Suprapubic skin (tissue), 4 donors: ENCODE results near the gene PARN. TPM values are rescaled to one million over a fixed set of nuclear protein-coding genes. Genes with fewer than 3 reads are reported as not detected.
"Not testable (repeated sequence)": the region's sequence is repeated elsewhere in the genome, so short reads cannot be mapped to it uniquely, and the experiment has no call there.

Source experiments
- DNase-seq, 2 donors: peaks; one replicate each; pipeline ENCODE4 v3.0.0-alpha.2; 2019; ENCODE audit warnings: low spot score in 2 of 2
- H3K27ac ChIP-seq: fragments of 200-600 bp; sonication (generic); one replicate; pipeline ENCODE4 v1.5.1; 2019
- H3K27me3 ChIP-seq: fragments of 200-600 bp; sonication (generic); one replicate; pipeline ENCODE4 v1.5.1; 2019
- H3K36me3 ChIP-seq: fragments of 200-600 bp; sonication (generic); one replicate; pipeline ENCODE4 v1.5.1; 2019
- H3K4me1 ChIP-seq: fragments of 200-600 bp; sonication (generic); one replicate; pipeline ENCODE4 v1.5.1; 2019
- H3K4me3 ChIP-seq: fragments of 200-600 bp; sonication (generic); one replicate; pipeline ENCODE4 v1.5.1; 2019; ENCODE audit warnings: mild to moderate bottlenecking
- H3K9me3 ChIP-seq: fragments of 200-600 bp; sonication (generic); one replicate; pipeline ENCODE4 v1.5.1; 2019
- CTCF ChIP-seq, 2 donors: fragments of 200-600 bp in 1 of 2; fragments of 450-650 bp in 1 of 2; sonication (generic) in 1 of 2; IDR thresholded peaks; one replicate each; pipeline ENCODE4 v1.5.1; 2016 to 2019; ENCODE audit warnings: antibody characterized with exemption in 2 of 2, mild to moderate bottlenecking in 1 of 2, moderate library complexity in 1 of 2
- EP300 ChIP-seq: sonication (generic); formaldehyde crosslinking; IDR thresholded peaks from one replicate; pipeline ENCODE4 v1.6.1; 2017; ENCODE audit warnings: antibody characterized with exemption
- POLR2A ChIP-seq, 2 donors: fragments of 450-650 bp; IDR thresholded peaks; one replicate each; pipeline ENCODE4 v1.6.1; 2017; ENCODE audit warnings: antibody characterized with exemption in 2 of 2, mild to moderate bottlenecking in 2 of 2, moderate library complexity in 2 of 2
- POLR2AphosphoS5 ChIP-seq, 3 donors: sonication (generic); formaldehyde crosslinking; IDR thresholded peaks; one replicate each; pipeline ENCODE4 v1.6.1; 2017; ENCODE audit warnings: antibody characterized with exemption in 3 of 3
- WGBS: methylation state at CpG from one replicate; pipeline ENCODE4 v1.1.5; 2018; 5-methylcytosine and 5-hydroxymethylcytosine counted together
- total RNA-seq, 4 donors: library from RNA; depleted of rRNA; stranded (reverse); fragments of >200 nt; gene quantifications; one replicate each; pipeline ENCODE4 v1.1.0, GENCODE V29; 2016

The PARN gene
- total RNA-seq, 4 donors from 2014 or later, result 33.7 to 44.6 (median 37.1) TPM

- Histone ChIP-seq H3K36me3 (peaks cover 100% of the 10 kb centered on the region), H3K9me3 (no peaks in the 10 kb centered on the region), H3K27ac (no peak overlapping the region), H3K27me3 (no peaks in the 10 kb centered on the region), H3K4me3 (no peak overlapping the region), H3K4me1 (no peaks in the 10 kb centered on the region)
- TF ChIP-seq EP300 (no peak), CTCF (IDR thresholded peaks at IDR 0.05) (no peak), POLR2AphosphoS5 (IDR thresholded peaks at IDR 0.05) (no peak), POLR2A (IDR thresholded peaks at IDR 0.05) (no peak)
- 96% methylated on average over 2 of the region's 2 CpGs for WGBS
- DNase-seq, result no peak
Observed at GRCh38 chr16:14579266-14579665, 50.8 kb downstream of the PARN start.

DNA sequence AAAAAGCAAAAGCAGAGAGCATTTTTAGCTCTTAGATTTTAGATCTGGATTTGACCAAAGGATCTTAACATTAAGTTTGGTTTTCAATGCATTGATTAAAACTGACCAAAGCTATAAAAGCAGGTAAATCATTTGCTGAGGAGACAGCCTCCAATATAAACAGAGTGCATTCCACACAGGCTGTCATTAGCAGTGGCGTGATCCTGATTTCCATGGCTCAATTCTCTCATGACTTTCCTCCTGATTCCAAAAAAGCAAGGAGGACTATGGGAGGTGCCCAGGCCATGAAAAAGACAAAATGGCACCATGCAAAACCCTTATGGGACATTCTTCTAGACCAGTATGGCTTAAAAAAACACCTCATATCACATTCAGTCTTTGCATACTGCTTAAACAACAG is 53.5 kb downstream of the PARN start:
- H3K9me3 ChIP-seq, result no peaks in the 10 kb centered on the region
- H3K4me1 ChIP-seq, result no peaks in the 10 kb centered on the region
- no peak for DNase-seq
- 100% methylated on average over 1 of the region's 1 CpG for WGBS
- H3K27ac ChIP-seq, result no peak overlapping the region
- peaks cover 80% of the 10 kb centered on the region for H3K36me3 ChIP-seq
- TF ChIP-seq EP300 (no peak), POLR2A (IDR thresholded peaks at IDR 0.05) (no peak), CTCF (IDR thresholded peaks at IDR 0.05) (no peak), POLR2AphosphoS5 (IDR thresholded peaks at IDR 0.05) (no peak)
- no peaks in the 10 kb centered on the region for H3K27me3 ChIP-seq
- no peak overlapping the region for H3K4me3 ChIP-seq

- Histone ChIP-seq H3K4me1 (no peaks in the 10 kb centered on the region), H3K36me3 (peaks cover 75% of the 10 kb centered on the region), H3K27ac (no peak overlapping the region), H3K27me3 (no peaks in the 10 kb centered on the region), H3K4me3 (no peak overlapping the region), H3K9me3 (no peaks in the 10 kb centered on the region)
- WGBS, result 94% methylated on average over 3 of the region's 3 CpGs
- no peak for DNase-seq
- no peak for TF ChIP-seq POLR2A (IDR thresholded peaks at IDR 0.05)
- TF ChIP-seq POLR2AphosphoS5 (IDR thresholded peaks at IDR 0.05), result no peak
- TF ChIP-seq CTCF (IDR thresholded peaks at IDR 0.05), result no peak
- no peak for TF ChIP-seq EP300
Observed at GRCh38 chr16:14576069-14576468, 54.0 kb downstream of the PARN start.

GRCh38 chr16:14574698-14575415 is 55.2 kb downstream of the PARN start:
- H3K27ac ChIP-seq, H3K9me3 ChIP-seq, H3K4me1 ChIP-seq, DNase-seq, H3K4me3 ChIP-seq, H3K27me3 ChIP-seq: not testable (repeated sequence)
- H3K36me3 ChIP-seq, result peaks cover 63% of the 10 kb centered on the region
- WGBS, result 95% methylated on average over 4 of the region's 4 CpGs

GRCh38 chr16:14572535-14572934 is 57.5 kb downstream of the PARN start:
- Histone ChIP-seq H3K27ac (no peak overlapping the region), H3K4me1 (no peaks in the 10 kb centered on the region), H3K27me3 (no peaks in the 10 kb centered on the region), H3K9me3 (no peaks in the 10 kb centered on the region), H3K36me3 (peaks cover 40% of the 10 kb centered on the region), H3K4me3 (no peak overlapping the region)
- DNase-seq, result no peak
- TF ChIP-seq POLR2AphosphoS5 (IDR thresholded peaks at IDR 0.05) (no peak), CTCF (IDR thresholded peaks at IDR 0.05) (no peak)
- WGBS, result 99% methylated on average over 2 of the region's 2 CpGs

- H3K9me3 ChIP-seq, result no peaks in the 10 kb centered on the region
- WGBS, result 49% methylated on average over 4 of the region's 4 CpGs
- peaks cover 7% of the 10 kb centered on the region for H3K36me3 ChIP-seq
- H3K27me3 ChIP-seq, result no peaks in the 10 kb centered on the region
- DNase-seq, result no peak
- TF ChIP-seq POLR2A (IDR thresholded peaks at IDR 0.05), result no peak
- TF ChIP-seq CTCF (IDR thresholded peaks at IDR 0.05), result no peak
- no peak for TF ChIP-seq POLR2AphosphoS5 (IDR thresholded peaks at IDR 0.05)
- no peak for TF ChIP-seq EP300
- H3K4me3 ChIP-seq, result no peak overlapping the region
- no peak overlapping the region for H3K27ac ChIP-seq
- peaks cover 24% of the 10 kb centered on the region for H3K4me1 ChIP-seq
Observed at GRCh38 chr16:14569213-14569612, 60.8 kb downstream of the PARN start.
